ENCODE results near the gene SLC29A3. TPM values are rescaled to one million over a fixed set of nuclear protein-coding genes. Genes with fewer than 3 reads are reported as not detected.

The SLC29A3 gene
- total RNA-seq, 2 donors from 2014 or later = 14.1 to 16.8 TPM

- H3K9me3 Mint-ChIP-seq = no peaks in the 10 kb centered on the region
- no peak for DNase-seq
- no peak for TF ChIP-seq CTCF (conservative IDR thresholded peaks at IDR 0.05)
- 86 to 89% methylated on average over 3 of the region's 3 CpGs for WGBS, 2 experiments (ENCODE audit: insufficient coverage in 1 of 2, insufficient read length in 1 of 2)
- no peak overlapping the region for H3K9ac ChIP-seq (ENCODE audit: extremely low read depth, low read length, poor library complexity, severe bottlenecking)
- no peak overlapping the region for H3K4me3 ChIP-seq (ENCODE audit: low read length)
- H3K36me3 ChIP-seq (ENCODE audit: control insufficient read depth, insufficient read depth, low read length) = no peaks in the 10 kb centered on the region
- H3K36me3 Mint-ChIP-seq (ENCODE audit: low read depth) = no peaks in the 10 kb centered on the region
- H3K4me1 Mint-ChIP-seq = peaks cover 3% of the 10 kb centered on the region
- no peak overlapping the region for H3K27ac Mint-ChIP-seq
- H3K27me3 ChIP-seq (ENCODE audit: control insufficient read depth, insufficient read depth, low read length, poor library complexity, severe bottlenecking) = no peaks in the 10 kb centered on the region
- H3K4me1 ChIP-seq (ENCODE audit: control insufficient read depth, insufficient read depth, low read length) = no peaks in the 10 kb centered on the region
- no peak overlapping the region for H3K27ac ChIP-seq (ENCODE audit: low read depth, low read length)
- peaks cover 2% of the 10 kb centered on the region for H3K27me3 Mint-ChIP-seq (ENCODE audit: insufficient read depth)
- no peak overlapping the region for H3K4me3 Mint-ChIP-seq
- no peaks in the 10 kb centered on the region for H3K9me3 ChIP-seq (ENCODE audit: control insufficient read depth, low read length)
Observed at GRCh38 chr10:71379118-71379766, 60.2 kb downstream of the SLC29A3 start.

- no peaks in the 10 kb centered on the region for H3K36me3 ChIP-seq (ENCODE audit: control insufficient read depth, insufficient read depth, low read length)
- H3K4me1 Mint-ChIP-seq = peaks cover 3% of the 10 kb centered on the region
- no peaks in the 10 kb centered on the region for H3K9me3 Mint-ChIP-seq
- no peak for TF ChIP-seq CTCF (conservative IDR thresholded peaks at IDR 0.05)
- WGBS, 2 experiments (ENCODE audit: insufficient coverage in 1 of 2, insufficient read length in 1 of 2) = 79% methylated on average over 1 of the region's 1 CpG; no CpG with 5 or more reads in 1 of the 2 experiments
- no peaks in the 10 kb centered on the region for H3K4me1 ChIP-seq (ENCODE audit: control insufficient read depth, insufficient read depth, low read length)
- H3K27ac Mint-ChIP-seq = no peak overlapping the region
- no peak for DNase-seq
- H3K4me3 Mint-ChIP-seq = no peak overlapping the region
- no peak overlapping the region for H3K27ac ChIP-seq (ENCODE audit: low read depth, low read length)
- H3K36me3 Mint-ChIP-seq (ENCODE audit: low read depth) = no peaks in the 10 kb centered on the region
- peaks cover 2% of the 10 kb centered on the region for H3K27me3 Mint-ChIP-seq (ENCODE audit: insufficient read depth)
- no peaks in the 10 kb centered on the region for H3K9me3 ChIP-seq (ENCODE audit: control insufficient read depth, low read length)
- H3K9ac ChIP-seq (ENCODE audit: extremely low read depth, low read length, poor library complexity, severe bottlenecking) = no peak overlapping the region
- H3K27me3 ChIP-seq (ENCODE audit: control insufficient read depth, insufficient read depth, low read length, poor library complexity, severe bottlenecking) = no peaks in the 10 kb centered on the region
- no peak overlapping the region for H3K4me3 ChIP-seq (ENCODE audit: low read length)
Observed at GRCh38 chr10:71380841-71381240, 61.8 kb downstream of the SLC29A3 start.

GRCh38 chr10:71381611-71382010, 62.6 kb downstream of the SLC29A3 start:
- Mint-ChIP-seq H3K9me3 (no peaks in the 10 kb centered on the region), H3K27ac (no peak overlapping the region), H3K4me3 (no peak overlapping the region), H3K36me3 (ENCODE audit: low read depth) (no peaks in the 10 kb centered on the region), H3K4me1 (peaks cover 3% of the 10 kb centered on the region), H3K27me3 (ENCODE audit: insufficient read depth) (peaks cover 2% of the 10 kb centered on the region)
- H3K27me3 ChIP-seq (ENCODE audit: control insufficient read depth, insufficient read depth, low read length, poor library complexity, severe bottlenecking) = no peaks in the 10 kb centered on the region
- H3K9me3 ChIP-seq (ENCODE audit: control insufficient read depth, low read length) = no peaks in the 10 kb centered on the region
- no peak overlapping the region for H3K27ac ChIP-seq (ENCODE audit: low read depth, low read length)
- H3K9ac ChIP-seq (ENCODE audit: extremely low read depth, low read length, poor library complexity, severe bottlenecking) = no peak overlapping the region
- DNase-seq = no peak
- no peaks in the 10 kb centered on the region for H3K4me1 ChIP-seq (ENCODE audit: control insufficient read depth, insufficient read depth, low read length)
- no peak for TF ChIP-seq CTCF (conservative IDR thresholded peaks at IDR 0.05)
- no peaks in the 10 kb centered on the region for H3K36me3 ChIP-seq (ENCODE audit: control insufficient read depth, insufficient read depth, low read length)
- H3K4me3 ChIP-seq (ENCODE audit: low read length) = no peak overlapping the region
- 81 to 89% methylated on average over 3 of the region's 3 CpGs for WGBS, 2 experiments (ENCODE audit: insufficient coverage in 1 of 2, insufficient read length in 1 of 2)

All from endodermal cell (in vitro differentiated cells).